Measurements from ENCODE around the gene ASIC1. TPM values are rescaled to one million over a fixed set of nuclear protein-coding genes. Genes with fewer than 3 reads are reported as not detected.

The ASIC1 gene
- total and polyA plus RNA-seq, 2 of the 13 experiments (the other 11 are each of a cell fraction or from before 2014, with no cell fraction given): 0.44 to 1.5 TPM

- TF ChIP-seq MAFF (IDR thresholded peaks at IDR 0.05; ENCODE audit: low read depth, low read length): no peak
- TF ChIP-seq MAFK (conservative IDR thresholded peaks at IDR 0.05 in 1 of 2, IDR thresholded peaks at IDR 0.05 in 1 of 2; ENCODE audit: low read length in 2 of 2): no peak
- TF ChIP-seq RFX5 (IDR thresholded peaks at IDR 0.05; ENCODE audit: low read depth, low read length): 0 out of 2 replicates have a peak, but pooled peaks have one; percentile 16
- no peak for TF ChIP-seq SCMH1 (CRISPR knock-in tag; IDR thresholded peaks at IDR 0.05; ENCODE audit: borderline replicate concordance)
- peak; percentile 43; the same call in 1 of the 2 replicates for TF ChIP-seq GATAD1 (CRISPR knock-in tag; IDR thresholded peaks at IDR 0.05)
- TF ChIP-seq FOXC1 (CRISPR knock-in tag; IDR thresholded peaks at IDR 0.05; ENCODE audit: borderline replicate concordance): no peak
- no peak for TF ChIP-seq ZNF510 (CRISPR knock-in tag; IDR thresholded peaks at IDR 0.05; ENCODE audit: low read depth)
- peak; percentile 51 for TF ChIP-seq ASH2L (IDR thresholded peaks at IDR 0.05; ENCODE audit: insufficient read length, low read depth, low read length)
- no peak for TF ChIP-seq JDP2 (CRISPR knock-in tag; IDR thresholded peaks at IDR 0.05; ENCODE audit: borderline replicate concordance)
- TF ChIP-seq HNF4A (CRISPR knock-in tag; IDR thresholded peaks at IDR 0.05): peak; percentile 90
- TF ChIP-seq, protein P1, sequence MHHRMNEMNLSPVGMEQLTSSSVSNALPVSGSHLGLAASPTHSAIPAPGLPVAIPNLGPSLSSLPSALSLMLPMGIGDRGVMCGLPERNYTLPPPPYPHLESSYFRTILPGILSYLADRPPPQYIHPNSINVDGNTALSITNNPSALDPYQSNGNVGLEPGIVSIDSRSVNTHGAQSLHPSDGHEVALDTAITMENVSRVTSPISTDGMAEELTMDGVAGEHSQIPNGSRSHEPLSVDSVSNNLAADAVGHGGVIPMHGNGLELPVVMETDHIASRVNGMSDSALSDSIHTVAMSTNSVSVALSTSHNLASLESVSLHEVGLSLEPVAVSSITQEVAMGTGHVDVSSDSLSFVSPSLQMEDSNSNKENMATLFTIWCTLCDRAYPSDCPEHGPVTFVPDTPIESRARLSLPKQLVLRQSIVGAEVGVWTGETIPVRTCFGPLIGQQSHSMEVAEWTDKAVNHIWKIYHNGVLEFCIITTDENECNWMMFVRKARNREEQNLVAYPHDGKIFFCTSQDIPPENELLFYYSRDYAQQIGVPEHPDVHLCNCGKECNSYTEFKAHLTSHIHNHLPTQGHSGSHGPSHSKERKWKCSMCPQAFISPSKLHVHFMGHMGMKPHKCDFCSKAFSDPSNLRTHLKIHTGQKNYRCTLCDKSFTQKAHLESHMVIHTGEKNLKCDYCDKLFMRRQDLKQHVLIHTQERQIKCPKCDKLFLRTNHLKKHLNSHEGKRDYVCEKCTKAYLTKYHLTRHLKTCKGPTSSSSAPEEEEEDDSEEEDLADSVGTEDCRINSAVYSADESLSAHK (CRISPR knock-in tag; IDR thresholded peaks at IDR 0.05; ENCODE audit: borderline replicate concordance): no peak
- no peak for TF ChIP-seq SP1 (IDR thresholded peaks at IDR 0.05)
- no peak for TF ChIP-seq SP1 (CRISPR knock-in tag; IDR thresholded peaks at IDR 0.05)
- no peak for TF ChIP-seq ZNF160 (CRISPR knock-in tag; IDR thresholded peaks at IDR 0.05)
- no peak for TF ChIP-seq HNF1A (IDR thresholded peaks at IDR 0.05; ENCODE audit: low read depth)
- TF ChIP-seq HNF1A (CRISPR knock-in tag; IDR thresholded peaks at IDR 0.05; ENCODE audit: borderline replicate concordance): no peak
- no peak for TF ChIP-seq ZNF704 (CRISPR knock-in tag; IDR thresholded peaks at IDR 0.05; ENCODE audit: borderline replicate concordance)
- TF ChIP-seq FOXA3 (CRISPR knock-in tag; IDR thresholded peaks at IDR 0.05): peak; percentile 85
- no peak for TF ChIP-seq HCFC1 (IDR thresholded peaks at IDR 0.05; ENCODE audit: low read depth, low read length)
- TF ChIP-seq, protein P2, sequence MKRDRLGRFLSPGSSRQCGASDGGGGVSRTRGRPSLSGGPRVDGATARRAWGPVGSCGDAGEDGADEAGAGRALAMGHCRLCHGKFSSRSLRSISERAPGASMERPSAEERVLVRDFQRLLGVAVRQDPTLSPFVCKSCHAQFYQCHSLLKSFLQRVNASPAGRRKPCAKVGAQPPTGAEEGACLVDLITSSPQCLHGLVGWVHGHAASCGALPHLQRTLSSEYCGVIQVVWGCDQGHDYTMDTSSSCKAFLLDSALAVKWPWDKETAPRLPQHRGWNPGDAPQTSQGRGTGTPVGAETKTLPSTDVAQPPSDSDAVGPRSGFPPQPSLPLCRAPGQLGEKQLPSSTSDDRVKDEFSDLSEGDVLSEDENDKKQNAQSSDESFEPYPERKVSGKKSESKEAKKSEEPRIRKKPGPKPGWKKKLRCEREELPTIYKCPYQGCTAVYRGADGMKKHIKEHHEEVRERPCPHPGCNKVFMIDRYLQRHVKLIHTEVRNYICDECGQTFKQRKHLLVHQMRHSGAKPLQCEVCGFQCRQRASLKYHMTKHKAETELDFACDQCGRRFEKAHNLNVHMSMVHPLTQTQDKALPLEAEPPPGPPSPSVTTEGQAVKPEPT (CRISPR knock-in tag; IDR thresholded peaks at IDR 0.05; ENCODE audit: low read depth): no peak
- no peak for TF ChIP-seq ZNF546 (CRISPR knock-in tag; conservative IDR thresholded peaks at IDR 0.05)
- no peak for TF ChIP-seq KLF15 (CRISPR knock-in tag; IDR thresholded peaks at IDR 0.05; ENCODE audit: borderline replicate concordance)
Observed at GRCh38 chr12:50082644-50083043, 25.2 kb downstream of the ASIC1 start (continued).

All from HepG2 (cell line).